PC-9 (cell line): ENCODE measurements around the gene ZNF12.

ENCODE experiments used
- CTCF ChIP-seq: fragments of 200-600 bp; sonication (generic); conservative IDR thresholded peaks from 2 replicates; pipeline ENCODE4 v1.6.1; 2017; ENCODE audit warnings: mixed run types, antibody characterized with exemption, mild to moderate bottlenecking, moderate library complexity
- EZH2 ChIP-seq: fragments of 200-600 bp; sonication (generic); IDR thresholded peaks from 2 replicates; pipeline ENCODE4 v1.8.0; 2017; ENCODE audit warnings: antibody characterized with exemption, low read depth

GRCh38 chr7:6650086-6650485, 56.7 kb downstream of the ZNF12 start:
- TF ChIP-seq EZH2 = no peak
- no peak for TF ChIP-seq CTCF
